RWPE2 (cell line): Measurements from ENCODE around the gene SERINC1.
"Not testable (repeated sequence)": the region's sequence is repeated elsewhere in the genome, so short reads cannot be mapped to it uniquely, and the experiment has no call there.

Experiments
- ATAC-seq: fragments of 200-7000 bp; cut with Tn5 transposase; 3 replicates; pipeline ENCODE4 v1.9.1; 2021; ENCODE audit warnings: low read depth
- DNase-seq: peaks from one replicate; pipeline ENCODE4 v3.0.0-alpha.2; 2020; ENCODE audit warnings: low spot score
- H3K27ac ChIP-seq: fragments of 450-650 bp; 2 replicates; pipeline ENCODE4 v1.5.1; 2017; ENCODE audit warnings: mild to moderate bottlenecking; ENCODE audit not compliant: poor library complexity, severe bottlenecking
- H3K27me3 ChIP-seq: fragments of 250-450 bp; sonication (Bioruptor Pico); 2 replicates; pipeline ENCODE4 v1.5.1; 2021; ENCODE audit warnings: mild to moderate bottlenecking, moderate library complexity; ENCODE audit not compliant: insufficient read depth, poor library complexity, severe bottlenecking
- H3K36me3 ChIP-seq: fragments of 250-450 bp; sonication (Bioruptor Pico); 2 replicates; pipeline ENCODE4 v1.5.1; 2020; ENCODE audit warnings: low read depth, mild to moderate bottlenecking, moderate library complexity
- H3K4me1 ChIP-seq: fragments of 250-450 bp; sonication (Bioruptor Pico); 2 replicates; pipeline ENCODE4 v1.5.1; 2021; ENCODE audit warnings: mild to moderate bottlenecking, moderate library complexity; ENCODE audit not compliant: insufficient read depth, poor library complexity, severe bottlenecking
- H3K4me3 ChIP-seq: fragments of 250-450 bp; sonication (Bioruptor Pico); 2 replicates; pipeline ENCODE4 v1.5.1; 2021; ENCODE audit warnings: mild to moderate bottlenecking, moderate library complexity; ENCODE audit not compliant: severe bottlenecking
- H3K9me3 ChIP-seq: fragments of 250-450 bp; sonication (Bioruptor Pico); 2 replicates; pipeline ENCODE4 v1.5.1; 2021; ENCODE audit warnings: mild to moderate bottlenecking, moderate library complexity; ENCODE audit not compliant: severe bottlenecking
- TF ChIP-seq, protein P1 (sequence below): fragments of 450-650 bp; IDR thresholded peaks from one replicate; pipeline ENCODE4 v1.5.1; 2017; ENCODE audit warnings: mild to moderate bottlenecking, moderate library complexity; ENCODE audit not compliant: poor library complexity, severe bottlenecking

SERINC1 gene

DNA sequence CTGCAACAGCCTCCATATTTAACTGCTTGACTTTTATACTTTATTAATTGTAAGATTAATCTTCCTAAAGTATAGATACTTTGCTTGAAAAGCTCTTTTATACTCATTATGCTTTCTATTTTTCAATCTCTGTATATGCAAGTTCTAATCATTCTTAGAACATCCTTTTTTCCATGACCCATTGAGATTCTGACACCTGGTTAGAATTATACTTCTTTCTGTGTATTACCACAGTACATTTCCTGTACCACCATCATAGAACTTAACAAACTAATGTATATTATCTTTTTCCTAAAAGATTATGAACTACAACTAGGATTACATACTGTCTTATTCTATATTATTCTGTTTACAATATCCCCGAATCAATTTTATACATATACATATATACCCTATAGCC, 13.5 kb downstream of the SERINC1 start:
- Histone ChIP-seq H3K27ac (no peak overlapping the region), H3K4me3 (no peak overlapping the region), H3K9me3 (no peaks in the 10 kb centered on the region), H3K27me3 (no peaks in the 10 kb centered on the region), H3K4me1 (peaks cover 10% of the 10 kb centered on the region), H3K36me3 (peaks cover 68% of the 10 kb centered on the region)
- TF ChIP-seq, protein P1, sequence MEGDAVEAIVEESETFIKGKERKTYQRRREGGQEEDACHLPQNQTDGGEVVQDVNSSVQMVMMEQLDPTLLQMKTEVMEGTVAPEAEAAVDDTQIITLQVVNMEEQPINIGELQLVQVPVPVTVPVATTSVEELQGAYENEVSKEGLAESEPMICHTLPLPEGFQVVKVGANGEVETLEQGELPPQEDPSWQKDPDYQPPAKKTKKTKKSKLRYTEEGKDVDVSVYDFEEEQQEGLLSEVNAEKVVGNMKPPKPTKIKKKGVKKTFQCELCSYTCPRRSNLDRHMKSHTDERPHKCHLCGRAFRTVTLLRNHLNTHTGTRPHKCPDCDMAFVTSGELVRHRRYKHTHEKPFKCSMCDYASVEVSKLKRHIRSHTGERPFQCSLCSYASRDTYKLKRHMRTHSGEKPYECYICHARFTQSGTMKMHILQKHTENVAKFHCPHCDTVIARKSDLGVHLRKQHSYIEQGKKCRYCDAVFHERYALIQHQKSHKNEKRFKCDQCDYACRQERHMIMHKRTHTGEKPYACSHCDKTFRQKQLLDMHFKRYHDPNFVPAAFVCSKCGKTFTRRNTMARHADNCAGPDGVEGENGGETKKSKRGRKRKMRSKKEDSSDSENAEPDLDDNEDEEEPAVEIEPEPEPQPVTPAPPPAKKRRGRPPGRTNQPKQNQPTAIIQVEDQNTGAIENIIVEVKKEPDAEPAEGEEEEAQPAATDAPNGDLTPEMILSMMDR, result no peak
- DNase-seq (no peak), ATAC-seq (no peak)

DNA sequence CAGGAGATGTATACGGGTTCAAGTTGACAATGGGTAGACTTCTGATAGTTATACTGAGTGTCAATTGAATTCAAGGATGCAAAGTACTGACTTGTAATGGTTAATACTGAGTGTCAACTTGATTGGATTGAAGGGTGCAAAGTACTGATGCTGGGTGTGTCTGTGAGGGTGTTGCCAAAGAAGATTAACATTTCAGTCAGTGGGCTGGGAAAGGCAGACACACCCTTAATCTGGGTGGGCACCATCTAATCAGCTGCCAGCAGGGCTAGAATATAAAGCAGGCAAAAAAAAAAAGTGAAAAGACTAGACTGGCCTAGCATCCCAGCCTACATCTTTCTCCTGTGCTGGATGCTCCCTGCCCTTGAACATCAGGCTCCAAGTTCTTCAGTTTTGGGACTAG, 16.5 kb downstream of the SERINC1 start:
- H3K27me3 ChIP-seq, DNase-seq, H3K27ac ChIP-seq, H3K4me3 ChIP-seq, H3K9me3 ChIP-seq, ATAC-seq, H3K4me1 ChIP-seq: not testable (repeated sequence)
- H3K36me3 ChIP-seq, result peaks cover 91% of the 10 kb centered on the region

DNA sequence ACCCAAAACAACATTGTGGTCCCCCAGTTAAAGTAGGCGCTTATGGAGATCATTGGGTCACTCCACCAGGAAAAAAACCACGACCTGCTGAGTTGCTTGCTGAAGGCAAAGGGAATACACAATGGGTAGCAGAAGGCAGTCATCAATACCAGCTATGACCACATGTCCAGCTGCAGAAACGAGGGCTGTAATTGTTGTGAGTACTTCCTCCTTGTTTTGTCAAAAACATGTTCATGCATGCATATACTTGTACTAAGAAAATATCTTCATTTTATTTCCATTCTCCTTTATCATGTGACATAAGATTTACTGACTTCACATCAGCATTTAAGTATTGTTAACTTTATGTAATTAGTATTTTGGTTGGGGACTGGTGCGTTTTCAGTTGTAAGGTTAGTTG, 16.9 kb downstream of the SERINC1 start:
- TF ChIP-seq, protein P1, result no peak
- no peaks in the 10 kb centered on the region for H3K9me3 ChIP-seq
- DNase-seq, result no peak
- H3K27me3 ChIP-seq, result no peaks in the 10 kb centered on the region
- no peak overlapping the region for H3K4me3 ChIP-seq
- H3K27ac ChIP-seq, result no peak overlapping the region
- peaks cover 95% of the 10 kb centered on the region for H3K36me3 ChIP-seq
- ATAC-seq, result no peak
- peaks cover 6% of the 10 kb centered on the region for H3K4me1 ChIP-seq

DNA sequence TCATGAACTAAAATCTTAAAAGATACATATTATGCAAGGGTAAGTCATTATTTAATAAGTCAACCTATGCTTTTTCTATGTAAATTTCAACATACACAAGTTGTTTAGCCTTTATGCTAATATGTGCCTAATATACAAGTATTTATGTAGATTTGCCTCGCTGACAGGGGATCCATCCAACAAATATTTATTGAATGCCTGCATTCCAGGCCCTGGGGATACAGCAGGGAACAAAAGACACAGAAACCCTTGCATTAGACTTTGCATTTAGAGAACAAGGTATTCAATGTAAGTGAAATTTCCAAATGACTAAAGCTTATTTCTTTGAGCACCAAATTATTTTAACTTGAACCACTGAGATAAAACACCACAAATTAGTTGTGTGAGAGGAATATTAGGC, 19.1 kb downstream of the SERINC1 start:
- DNase-seq, result no peak
- H3K4me3 ChIP-seq, result no peak overlapping the region
- no peaks in the 10 kb centered on the region for H3K27me3 ChIP-seq
- H3K27ac ChIP-seq, result no peak overlapping the region
- TF ChIP-seq, protein P1, result no peak
- H3K9me3 ChIP-seq, result no peaks in the 10 kb centered on the region
- ATAC-seq, result no peak
- H3K36me3 ChIP-seq, result peaks cover 97% of the 10 kb centered on the region
- H3K4me1 ChIP-seq, result no peaks in the 10 kb centered on the region

DNA sequence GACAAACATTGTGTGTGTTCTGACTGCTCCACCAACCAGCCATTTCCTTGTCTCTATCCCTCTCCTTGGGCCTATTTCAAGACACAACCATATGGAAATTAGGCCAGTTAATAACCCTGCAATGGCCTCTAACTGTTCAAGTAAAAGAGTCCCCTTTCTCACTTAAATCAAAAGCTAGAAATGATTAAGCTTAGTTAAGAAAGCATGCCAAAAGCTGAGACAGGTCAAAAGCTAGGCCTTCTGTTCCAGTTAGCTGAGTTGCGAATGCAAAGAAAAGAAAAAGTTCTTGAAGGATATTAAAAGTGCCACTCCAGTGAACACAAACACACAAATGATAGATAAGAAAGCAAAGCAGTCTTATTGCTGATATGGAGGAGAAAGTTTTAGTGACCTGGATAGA, 22.5 kb downstream of the SERINC1 start:
- TF ChIP-seq, protein P1, result no peak
- no peaks in the 10 kb centered on the region for H3K27me3 ChIP-seq
- DNase-seq (no peak), ATAC-seq (no peak)
- H3K4me3 ChIP-seq, result no peak overlapping the region
- H3K36me3 ChIP-seq, result peaks cover 92% of the 10 kb centered on the region
- H3K9me3 ChIP-seq, result no peaks in the 10 kb centered on the region
- no peak overlapping the region for H3K27ac ChIP-seq
- H3K4me1 ChIP-seq, result no peaks in the 10 kb centered on the region
